ENCODE data around the gene THNSL1.

DNA sequence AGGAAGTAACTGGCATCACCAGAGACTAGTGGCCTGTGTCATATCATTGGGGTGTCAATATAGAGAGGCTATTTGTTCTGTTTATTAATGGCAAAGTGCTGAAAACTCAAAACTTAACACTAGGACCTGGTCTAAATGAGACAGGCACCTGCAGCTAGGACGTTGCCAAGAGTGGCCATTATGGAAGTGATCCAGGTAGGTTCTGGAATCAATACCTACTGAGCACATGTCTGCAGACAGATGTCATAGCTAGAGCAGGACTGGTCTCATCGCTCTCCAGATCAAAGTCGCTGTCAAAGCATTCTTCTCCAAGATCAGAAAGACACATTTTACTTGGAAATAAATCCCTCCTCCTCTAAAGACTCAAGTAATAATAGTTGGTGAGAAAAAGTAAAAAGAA, 40.3 kb downstream of the THNSL1 start:
- TF ChIP-seq, protein P1, sequence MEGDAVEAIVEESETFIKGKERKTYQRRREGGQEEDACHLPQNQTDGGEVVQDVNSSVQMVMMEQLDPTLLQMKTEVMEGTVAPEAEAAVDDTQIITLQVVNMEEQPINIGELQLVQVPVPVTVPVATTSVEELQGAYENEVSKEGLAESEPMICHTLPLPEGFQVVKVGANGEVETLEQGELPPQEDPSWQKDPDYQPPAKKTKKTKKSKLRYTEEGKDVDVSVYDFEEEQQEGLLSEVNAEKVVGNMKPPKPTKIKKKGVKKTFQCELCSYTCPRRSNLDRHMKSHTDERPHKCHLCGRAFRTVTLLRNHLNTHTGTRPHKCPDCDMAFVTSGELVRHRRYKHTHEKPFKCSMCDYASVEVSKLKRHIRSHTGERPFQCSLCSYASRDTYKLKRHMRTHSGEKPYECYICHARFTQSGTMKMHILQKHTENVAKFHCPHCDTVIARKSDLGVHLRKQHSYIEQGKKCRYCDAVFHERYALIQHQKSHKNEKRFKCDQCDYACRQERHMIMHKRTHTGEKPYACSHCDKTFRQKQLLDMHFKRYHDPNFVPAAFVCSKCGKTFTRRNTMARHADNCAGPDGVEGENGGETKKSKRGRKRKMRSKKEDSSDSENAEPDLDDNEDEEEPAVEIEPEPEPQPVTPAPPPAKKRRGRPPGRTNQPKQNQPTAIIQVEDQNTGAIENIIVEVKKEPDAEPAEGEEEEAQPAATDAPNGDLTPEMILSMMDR (IDR thresholded peaks at IDR 0.05; ENCODE audit: low read depth, low read length) = no peak
- TF ChIP-seq POLR2A (IDR thresholded peaks at IDR 0.05; ENCODE audit: extremely low read depth, insufficient read length) (no peak), MAX (IDR thresholded peaks at IDR 0.05; ENCODE audit: low read depth, low read length) (no peak)
